Renal cortex interstitium (tissue), 11 donors: Measurements from ENCODE around the gene NFKB1. TPM values are rescaled to one million over a fixed set of nuclear protein-coding genes. Genes with fewer than 3 reads are reported as not detected.
"Not testable (repeated sequence)": the region's sequence is repeated elsewhere in the genome, so short reads cannot be mapped to it uniquely, and the experiment has no call there.

Experiments used
- DNase-seq, 11 donors: peaks; one replicate each; pipeline ENCODE4 v3.0.0-alpha.2; 2013; ENCODE audit warnings: low read depth in 9 of 11, low spot score in 4 of 11; ENCODE audit errors: extremely low read depth in 1 of 11
- polyA plus RNA-seq, 3 donors: library from polyadenylated mRNA; unstranded; fragments of 120-200 nt; gene quantifications; one replicate each; pipeline ENCODE4 v1.2.1, GENCODE V29; 2013; ENCODE audit not compliant: insufficient read length in 3 of 3

NFKB1 gene
- polyA plus RNA-seq, 3 donors, result 25.8 to 27.7 (median 26.0) TPM

- DNase-seq, result no peak
Measured at GRCh38 chr4:102483120-102483519, 18.0 kb upstream of the NFKB1 start.

GRCh38 chr4:102483990-102484692 lies 17.0 kb upstream of the NFKB1 start:
- not testable (repeated sequence) for DNase-seq

GRCh38 chr4:102492531-102493241 lies 8.5 kb upstream of the NFKB1 start:
- no peak for DNase-seq

- DNase-seq, result no peak
Measured at GRCh38 chr4:102493257-102493656, 7.9 kb upstream of the NFKB1 start.

GRCh38 chr4:102493794-102494193 lies 7.4 kb upstream of the NFKB1 start:
- no peak for DNase-seq

GRCh38 chr4:102494603-102495002 lies 6.6 kb upstream of the NFKB1 start:
- DNase-seq, result no peak

- DNase-seq, result no peak
Measured at GRCh38 chr4:102497986-102498385, 3.2 kb upstream of the NFKB1 start.

GRCh38 chr4:102500352-102500695 lies 835 bp upstream of the NFKB1 start:
- DNase-seq, result peak in 1 of 11 donors; percentile 13

- DNase-seq, result peak in 1 of 11 donors; percentile 48
Measured at GRCh38 chr4:102501447-102501696, 213 bp downstream of the NFKB1 start.

- no peak for DNase-seq
Measured at GRCh38 chr4:102502543-102502818, 1.3 kb downstream of the NFKB1 start.

- peak in 1 of 11 donors; percentile 22 for DNase-seq
Measured at GRCh38 chr4:102503301-102503746, 2.2 kb downstream of the NFKB1 start.

- no peak for DNase-seq
Measured at GRCh38 chr4:102503831-102504786, 3.0 kb downstream of the NFKB1 start.

GRCh38 chr4:102504941-102505340 lies 3.8 kb downstream of the NFKB1 start:
- DNase-seq, result no peak

GRCh38 chr4:102505708-102506107 lies 4.5 kb downstream of the NFKB1 start:
- DNase-seq, result no peak

GRCh38 chr4:102506523-102506922 lies 5.4 kb downstream of the NFKB1 start:
- no peak for DNase-seq

GRCh38 chr4:102511830-102512605 lies 10.9 kb downstream of the NFKB1 start:
- no peak for DNase-seq

- no peak for DNase-seq
Measured at GRCh38 chr4:102514298-102514964, 13.3 kb downstream of the NFKB1 start.

- DNase-seq, result no peak
Measured at GRCh38 chr4:102517753-102518152, 16.6 kb downstream of the NFKB1 start.

- DNase-seq, result no peak
Measured at GRCh38 chr4:102518703-102519131, 17.6 kb downstream of the NFKB1 start.
